Cardiac ventricle fibroblast (primary cell): Measurements from ENCODE around the gene FRRS1L. TPM values are rescaled to one million over a fixed set of nuclear protein-coding genes. Genes with fewer than 3 reads are reported as not detected.

ENCODE experiments used
- total RNA-seq: library from RNA; depleted of rRNA; stranded (reverse); fragments of >200 nt; gene quantifications from 2 replicates; pipeline ENCODE4 v1.2.3, GENCODE V29; 2015

The FRRS1L gene
- 0.10 and 0.25 TPM in 2 replicates for total RNA-seq

DNA sequence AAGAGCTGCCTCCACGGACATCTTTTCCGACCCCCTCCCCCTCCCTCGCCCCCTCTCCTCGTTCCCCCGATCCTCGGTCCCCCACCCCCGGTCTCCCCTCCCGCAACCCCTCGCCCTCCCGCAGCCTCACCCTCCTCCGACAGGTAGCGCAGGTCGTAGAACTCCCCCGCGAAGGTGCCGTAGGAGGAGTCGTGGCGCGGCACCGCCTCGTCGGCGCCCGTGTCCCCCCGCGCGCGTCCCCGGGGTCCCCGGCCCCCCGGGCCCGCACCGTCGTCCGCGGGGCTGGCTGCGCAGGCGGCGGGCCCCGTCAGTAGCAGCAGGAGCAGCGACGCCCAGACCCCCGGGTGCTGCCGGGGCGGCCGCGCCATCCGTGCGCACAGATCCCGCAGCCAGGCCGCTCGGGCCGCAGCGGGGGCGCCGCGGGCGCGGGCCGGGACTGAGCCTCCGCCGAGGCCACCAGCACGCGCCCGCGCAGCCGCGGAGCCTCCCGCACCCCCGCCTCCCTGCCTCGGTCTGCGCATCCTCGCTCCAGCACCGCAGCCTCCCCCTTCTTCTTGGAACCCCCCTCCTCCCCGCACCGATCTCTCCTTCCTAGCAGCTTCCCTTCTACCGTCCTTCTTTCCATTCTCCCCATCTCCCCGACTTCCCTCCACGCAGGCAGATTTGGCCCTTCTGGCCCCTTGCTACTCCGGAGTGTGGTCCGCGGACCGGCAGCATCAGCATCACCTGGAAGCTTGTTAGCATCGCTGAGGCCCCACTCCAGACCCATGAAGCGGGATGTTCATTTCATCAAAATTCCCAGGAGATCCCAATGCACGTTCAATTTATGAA lies at the start of gene FRRS1L:
Gene FRRS1L (minus strand): TSS at position 479 of the 831 bp plus-strand sequence. CDS start 111 bp downstream, at position 368.

DNA sequence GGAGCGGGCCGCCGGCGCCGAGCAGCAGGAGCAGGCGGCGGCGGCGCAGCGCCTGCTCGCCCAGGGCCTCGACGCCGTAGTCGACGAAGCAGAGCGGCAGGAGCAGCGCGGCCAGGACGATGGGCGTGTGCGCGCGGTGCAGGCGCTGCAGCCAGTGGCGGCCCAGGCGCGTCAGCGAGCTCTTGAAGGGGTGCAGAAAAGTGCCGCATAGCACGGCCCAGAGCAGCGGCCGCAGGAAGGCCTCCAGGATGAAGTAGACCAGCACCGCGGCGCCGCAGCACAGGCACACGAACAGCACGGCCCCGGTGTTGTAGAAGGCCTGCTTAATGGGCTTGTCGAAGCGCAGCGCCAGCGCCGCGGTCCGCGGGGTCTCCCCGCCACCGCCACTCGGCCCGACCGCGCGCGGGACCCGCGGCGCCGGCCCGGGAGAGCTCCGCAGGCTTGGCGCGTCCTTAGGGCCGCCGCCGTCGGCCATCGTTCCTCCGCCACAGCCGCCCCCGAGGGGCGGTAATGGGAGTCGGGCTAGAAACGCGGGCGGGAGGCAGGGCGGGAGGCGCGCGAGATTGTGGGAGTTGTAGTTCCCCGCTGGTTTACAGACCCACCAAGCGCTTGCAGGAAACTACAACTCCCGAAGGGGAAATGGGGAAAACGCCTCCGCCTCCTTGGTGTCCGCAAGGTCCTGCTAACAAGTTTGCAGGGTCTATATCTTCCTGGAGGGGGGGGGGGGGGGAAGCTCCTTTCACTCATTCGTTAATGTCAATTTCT lies 47.4 kb downstream of the FRRS1L start, which contains the start of gene TMEM245:
Gene TMEM245 (minus strand): TSS at position 509 of the 765 bp plus-strand sequence. CDS start 34 bp downstream, at position 475.

Other genes starting within 250 kb of the FRRS1L start
- 13.1 and 14.4 TPM in 2 replicates for gene ELP1, start 233.1 kb downstream of the FRRS1L start, total RNA-seq
- 9.7 and 11.7 TPM in 2 replicates for gene ABITRAM, start 232.8 kb downstream of the FRRS1L start, total RNA-seq
- 52.8 and 56.8 TPM in 2 replicates for gene CTNNAL1, start 153.8 kb downstream of the FRRS1L start, total RNA-seq
- gene TMEM245, start 47.3 kb downstream of the FRRS1L start, total RNA-seq = 41.5 and 45.2 TPM in 2 replicates
- 0.20 and 0.56 TPM in 2 replicates for gene EPB41L4B, start 153.8 kb upstream of the FRRS1L start, total RNA-seq